Common myeloid progenitor, CD34-positive (primary cell): ENCODE results near the gene WWC2.

Experiments
- CTCF ChIA-PET: fragments of 350-600 bp; sonication (Branson Sonifier 250); formaldehyde crosslinking; loops from one replicate; lab custom pipeline; 2021; ENCODE audit warnings: antibody characterized with exemption; lab: Charles Lee
- POLR2A ChIA-PET: fragments of 350-600 bp; sonication (Branson Sonifier 250); formaldehyde crosslinking; loops from one replicate; lab custom pipeline; 2021; ENCODE audit warnings: antibody characterized with exemption; lab: Charles Lee
- DNase-seq, 3 donors: peaks; one replicate each; pipeline versions ENCODE4 v3.0.0 to v3.0.0-alpha.2; 2013
- H3K27ac ChIP-seq, 2 experiments: 1 replicate in 1 of 2; 2 replicates in 1 of 2; pipeline ENCODE4 v1.7.0; 2013; ENCODE audit warnings: inconsistent platforms in 2 of 2, low read length in 2 of 2, mild to moderate bottlenecking in 2 of 2, low read depth in 1 of 2, moderate library complexity in 1 of 2; ENCODE audit not compliant: severe bottlenecking in 2 of 2, insufficient read depth in 1 of 2, poor library complexity in 1 of 2
- H3K27me3 ChIP-seq, 5 experiments: replicated peaks in 2 of 5; 1 replicate in 3 of 5; 2 replicates in 2 of 5; pipeline versions ENCODE4 v1.6.1 to v1.7.0; 2013; ENCODE audit warnings: low read length in 4 of 5, mild to moderate bottlenecking in 2 of 5, moderate library complexity in 2 of 5, inconsistent platforms in 1 of 5; ENCODE audit not compliant: insufficient read depth in 5 of 5, control insufficient read depth in 4 of 5
- H3K36me3 ChIP-seq, 4 experiments: 1 replicate in 2 of 4; 2 replicates in 2 of 4; pipeline versions ENCODE4 v1.6.1 to v1.7.0; 2013; ENCODE audit warnings: low read length in 3 of 4, control low read depth in 1 of 4, mild to moderate bottlenecking in 1 of 4; ENCODE audit not compliant: control insufficient read depth in 4 of 4, insufficient read depth in 4 of 4
- H3K4me1 ChIP-seq, 4 experiments: 1 replicate in 3 of 4; 2 replicates in 1 of 4; pipeline versions ENCODE4 v1.6.1 to v1.7.1; 2013; ENCODE audit warnings: low read length in 3 of 4, mild to moderate bottlenecking in 3 of 4, control low read depth in 1 of 4, inconsistent platforms in 1 of 4, moderate library complexity in 1 of 4; ENCODE audit not compliant: control insufficient read depth in 4 of 4, insufficient read depth in 4 of 4; ENCODE audit errors: control extremely low read depth in 1 of 4
- H3K4me3 ChIP-seq, 7 experiments: 1 replicate in 4 of 7; 2 replicates in 3 of 7; pipeline versions ENCODE4 v1.5.1 to v1.7.0; 2013; ENCODE audit warnings: mild to moderate bottlenecking in 7 of 7, low read length in 6 of 7, moderate library complexity in 6 of 7, inconsistent platforms in 2 of 7, low read depth in 2 of 7, control low read depth in 1 of 7; ENCODE audit not compliant: insufficient read depth in 4 of 7, control insufficient read depth in 1 of 7; ENCODE audit errors: extremely low read depth in 1 of 7
- H3K9me3 ChIP-seq, 5 experiments: 1 replicate in 4 of 5; 2 replicates in 1 of 5; pipeline versions ENCODE4 v1.6.1 to v1.7.1; 2013; ENCODE audit warnings: low read length in 4 of 5, mild to moderate bottlenecking in 2 of 5, inconsistent platforms in 1 of 5, low read depth in 1 of 5, moderate library complexity in 1 of 5; ENCODE audit not compliant: control insufficient read depth in 4 of 5, insufficient read depth in 2 of 5; ENCODE audit errors: control extremely low read depth in 1 of 5
- WGBS: methylation state at CpG from one replicate; pipeline ENCODE4 v1.1.5; 2013; ENCODE audit not compliant: insufficient coverage; 5-methylcytosine and 5-hydroxymethylcytosine counted together

WWC2 gene

GRCh38 chr4:183287309-183287659 lies 188.2 kb downstream of the WWC2 start:
- POLR2A ChIA-PET: no interaction called here
- H3K27ac ChIP-seq: no peak overlapping the region
- H3K9me3 ChIP-seq: peaks cover 0 to 3% (median 0%) of the 10 kb centered on the region in 5 experiments
- H3K36me3 ChIP-seq: peaks cover 0 to 26% (median 4%) of the 10 kb centered on the region in 4 experiments
- no peaks in the 10 kb centered on the region for H3K27me3 ChIP-seq
- WGBS: no CpG with 5 or more reads among the region's 2 CpGs
- DNase-seq: no peak
- CTCF ChIA-PET: interaction anchor here (1.2 kb wide), 1 partner anchor 30 kb away, joined by 3 read pairs; no protein-coding TSS in a partner anchor
- no peak overlapping the region for H3K4me3 ChIP-seq
- H3K4me1 ChIP-seq: no peaks in the 10 kb centered on the region

GRCh38 chr4:183287677-183288076 lies 188.6 kb downstream of the WWC2 start:
- Histone ChIP-seq H3K27me3 (no peaks in the 10 kb centered on the region), H3K9me3 (peaks cover 0 to 3% (median 0%) of the 10 kb centered on the region in 5 experiments), H3K4me1 (no peaks in the 10 kb centered on the region), H3K4me3 (no peak overlapping the region), H3K36me3 (peaks cover 0 to 25% (median 4%) of the 10 kb centered on the region in 4 experiments), H3K27ac (no peak overlapping the region)
- POLR2A ChIA-PET: no interaction called here
- WGBS: 100% methylated on average over 5 of the region's 6 CpGs
- DNase-seq: no peak
- CTCF ChIA-PET: no interaction called here

GRCh38 chr4:183288955-183289354 lies 189.9 kb downstream of the WWC2 start:
- Histone ChIP-seq H3K27ac (no peak overlapping the region), H3K9me3 (peaks cover 0 to 3% (median 0%) of the 10 kb centered on the region in 5 experiments), H3K36me3 (peaks cover 0 to 22% (median 3%) of the 10 kb centered on the region in 4 experiments), H3K4me1 (no peaks in the 10 kb centered on the region), H3K4me3 (no peak overlapping the region), H3K27me3 (no peaks in the 10 kb centered on the region)
- POLR2A ChIA-PET: no interaction called here
- CTCF ChIA-PET: no interaction called here
- WGBS: 100% methylated on average over 1 of the region's 2 CpGs
- peak in 1 of 3 donors; percentile 4 for DNase-seq

GRCh38 chr4:183289688-183290087 lies 190.6 kb downstream of the WWC2 start:
- Histone ChIP-seq H3K9me3 (peaks cover 0 to 3% (median 0%) of the 10 kb centered on the region in 5 experiments), H3K4me1 (no peaks in the 10 kb centered on the region), H3K27me3 (no peaks in the 10 kb centered on the region), H3K4me3 (no peak overlapping the region), H3K36me3 (peaks cover 0 to 19% (median 3%) of the 10 kb centered on the region in 4 experiments), H3K27ac (no peak overlapping the region)
- CTCF ChIA-PET: no interaction called here
- WGBS: 90% methylated on average over 2 of the region's 5 CpGs
- DNase-seq: peak in 1 of 3 donors; percentile 9
- POLR2A ChIA-PET: no interaction called here

- POLR2A ChIA-PET: no interaction called here
- DNase-seq: no peak
- no peak overlapping the region for H3K27ac ChIP-seq
- peaks cover 0 to 25% (median 3%) of the 10 kb centered on the region in 4 experiments for H3K36me3 ChIP-seq
- H3K4me1 ChIP-seq: no peaks in the 10 kb centered on the region
- H3K4me3 ChIP-seq: no peak overlapping the region
- peaks cover 0 to 3% (median 0%) of the 10 kb centered on the region in 5 experiments for H3K9me3 ChIP-seq
- CTCF ChIA-PET: interaction anchor here (0.6 kb wide), 1 partner anchor 32 kb away, joined by 3 read pairs; no protein-coding TSS in a partner anchor
- WGBS: 93% methylated on average over 2 of the region's 2 CpGs
- no peaks in the 10 kb centered on the region for H3K27me3 ChIP-seq
These were observed 192.0 kb downstream of the WWC2 start for GRCh38 chr4:183291070-183291469.

- Histone ChIP-seq H3K27me3 (no peaks in the 10 kb centered on the region), H3K36me3 (peaks cover 0 to 15% (median 1%) of the 10 kb centered on the region in 4 experiments), H3K4me3 (no peak overlapping the region), H3K27ac (no peak overlapping the region), H3K4me1 (no peaks in the 10 kb centered on the region), H3K9me3 (no peaks in the 10 kb centered on the region)
- ChIA-PET POLR2A (no interaction called here), CTCF (no interaction called here)
- WGBS: 100% methylated on average over 8 of the region's 10 CpGs
- no peak for DNase-seq
These were observed 196.7 kb downstream of the WWC2 start for GRCh38 chr4:183295711-183296110.

- Histone ChIP-seq H3K9me3 (no peaks in the 10 kb centered on the region), H3K4me1 (no peaks in the 10 kb centered on the region), H3K27me3 (no peaks in the 10 kb centered on the region), H3K36me3 (peaks cover 0 to 12% (median 1%) of the 10 kb centered on the region in 4 experiments), H3K27ac (no peak overlapping the region), H3K4me3 (no peak overlapping the region)
- ChIA-PET CTCF (interaction anchor here (1.3 kb wide), 1 partner anchor 35 kb away, joined by 4 read pairs; no protein-coding TSS in a partner anchor), POLR2A (no interaction called here)
- WGBS: 100% methylated on average over 2 of the region's 3 CpGs
- DNase-seq: no peak
These were observed 198.6 kb downstream of the WWC2 start for GRCh38 chr4:183297675-183298074.
